Testis (tissue), 3 donors: ENCODE data around the gene ATG10. TPM values are rescaled to one million over a fixed set of nuclear protein-coding genes. Genes with fewer than 3 reads are reported as not detected.

ENCODE experiments used
- DNase-seq: peaks from one replicate; pipeline ENCODE4 v3.0.0-alpha.2; 2019
- H3K27ac ChIP-seq, 2 donors: fragments of 200-600 bp; sonication (generic); one replicate each; pipeline ENCODE4 v1.5.1; 2019
- H3K27me3 ChIP-seq: fragments of 200-600 bp; sonication (generic); one replicate; pipeline ENCODE4 v1.5.1; 2019
- H3K36me3 ChIP-seq: fragments of 200-600 bp; sonication (generic); one replicate; pipeline ENCODE4 v1.5.1; 2017; ENCODE audit warnings: low read depth; ENCODE audit errors: missing control alignments
- H3K4me1 ChIP-seq: fragments of 200-600 bp; sonication (generic); one replicate; pipeline ENCODE4 v1.5.1; 2019
- H3K4me3 ChIP-seq, 2 donors: fragments of 200-600 bp; sonication (generic); one replicate each; pipeline ENCODE4 v1.5.1; 2017 to 2019
- H3K9me3 ChIP-seq: fragments of 200-600 bp; sonication (generic); one replicate; pipeline ENCODE4 v1.5.1; 2017
- POLR2A ChIP-seq: fragments of 450-650 bp; IDR thresholded peaks from one replicate; pipeline ENCODE4 v1.6.1; 2017; ENCODE audit warnings: antibody characterized with exemption, mild to moderate bottlenecking, moderate library complexity
- WGBS, 2 donors: methylation state at CpG; one replicate each; pipeline ENCODE4 v1.1.5; 2018; 5-methylcytosine and 5-hydroxymethylcytosine counted together
- intact Hi-C: fragments of 100-400 bp; cut with DNase I; formaldehyde crosslinking; loops from one replicate; pipeline ENCODE4 v1.15.1; 2023; ENCODE audit warnings: low total_unique reads
- polyA plus RNA-seq: library from polyadenylated mRNA; stranded (reverse); fragments of 350-450 nt; fragmentation: Illumina TruSeq; extraction: RNeasy Lipid Tissue Mini Kit (QIAGEN cat#74804); gene quantifications from one replicate; pipeline ENCODE4 v1.2.3, GENCODE V29; 2014; ENCODE audit warnings: low read depth, low replicate concordance; ENCODE audit not compliant: insufficient read depth
- total RNA-seq, 2 donors: library from RNA; depleted of rRNA; stranded (reverse); fragments of >200 nt; gene quantifications; one replicate each; pipeline ENCODE4 v1.2.3, GENCODE V29; 2016
- TF ChIP-seq, protein P1 (sequence below), 3 experiments: fragments of 450-650 bp in 2 of 3; fragments of 200-600 bp in 1 of 3; sonication (generic) in 1 of 3; IDR thresholded peaks; one replicate each; pipeline ENCODE4 v1.5.1; 2016 to 2019; ENCODE audit warnings: antibody characterized with exemption in 3 of 3, mild to moderate bottlenecking in 2 of 3, moderate library complexity in 1 of 3

Gene ATG10
- total and polyA plus RNA-seq, 3 donors from 2014 or later, result 10.0 to 15.1 (median 14.4) TPM

DNA sequence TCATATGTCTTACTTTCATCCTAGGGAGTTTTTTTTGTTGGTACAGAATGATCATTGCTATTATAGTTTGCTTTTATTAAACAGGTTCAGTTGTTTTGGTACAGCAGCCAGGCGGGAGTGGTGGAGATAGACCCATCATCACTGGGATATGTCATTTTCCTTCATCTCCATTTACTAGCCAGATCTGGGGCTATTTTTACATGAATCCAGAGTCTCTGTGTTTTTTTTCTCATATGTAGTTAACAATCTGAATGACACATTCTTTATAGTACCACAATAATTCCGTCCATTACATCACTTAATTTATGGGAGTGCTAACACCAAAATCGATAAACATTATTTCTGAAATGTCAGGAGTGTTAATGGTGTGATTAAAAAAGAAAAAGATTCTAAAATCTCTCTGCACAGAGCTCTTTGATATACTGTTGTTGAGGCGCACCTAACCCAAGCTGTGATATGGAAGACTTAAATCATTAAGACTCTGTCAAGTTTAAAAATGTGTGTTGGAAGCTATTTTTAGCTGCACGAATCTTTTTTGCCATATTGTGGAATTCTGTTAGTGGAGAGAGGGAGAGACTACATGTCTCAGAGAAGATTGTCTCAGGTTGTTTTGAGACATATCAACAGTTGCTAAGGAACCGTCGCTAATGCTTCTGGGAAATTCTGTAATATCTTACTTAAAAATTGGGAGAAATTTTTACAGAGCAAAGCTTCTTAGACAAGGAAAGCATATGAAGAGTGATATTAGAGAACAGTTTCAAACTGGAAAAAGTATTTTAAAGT is 246.7 kb downstream of the ATG10 start:
- DNase-seq, result no peak
- Histone ChIP-seq H3K4me1 (no peaks in the 10 kb centered on the region), H3K9me3 (no peaks in the 10 kb centered on the region), H3K27ac (no peak overlapping the region), H3K27me3 (no peaks in the 10 kb centered on the region), H3K36me3 (no peaks in the 10 kb centered on the region), H3K4me3 (no peak overlapping the region)
- no peak for TF ChIP-seq POLR2A
- TF ChIP-seq, protein P1, sequence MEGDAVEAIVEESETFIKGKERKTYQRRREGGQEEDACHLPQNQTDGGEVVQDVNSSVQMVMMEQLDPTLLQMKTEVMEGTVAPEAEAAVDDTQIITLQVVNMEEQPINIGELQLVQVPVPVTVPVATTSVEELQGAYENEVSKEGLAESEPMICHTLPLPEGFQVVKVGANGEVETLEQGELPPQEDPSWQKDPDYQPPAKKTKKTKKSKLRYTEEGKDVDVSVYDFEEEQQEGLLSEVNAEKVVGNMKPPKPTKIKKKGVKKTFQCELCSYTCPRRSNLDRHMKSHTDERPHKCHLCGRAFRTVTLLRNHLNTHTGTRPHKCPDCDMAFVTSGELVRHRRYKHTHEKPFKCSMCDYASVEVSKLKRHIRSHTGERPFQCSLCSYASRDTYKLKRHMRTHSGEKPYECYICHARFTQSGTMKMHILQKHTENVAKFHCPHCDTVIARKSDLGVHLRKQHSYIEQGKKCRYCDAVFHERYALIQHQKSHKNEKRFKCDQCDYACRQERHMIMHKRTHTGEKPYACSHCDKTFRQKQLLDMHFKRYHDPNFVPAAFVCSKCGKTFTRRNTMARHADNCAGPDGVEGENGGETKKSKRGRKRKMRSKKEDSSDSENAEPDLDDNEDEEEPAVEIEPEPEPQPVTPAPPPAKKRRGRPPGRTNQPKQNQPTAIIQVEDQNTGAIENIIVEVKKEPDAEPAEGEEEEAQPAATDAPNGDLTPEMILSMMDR (IDR thresholded peaks at IDR 0.05), result no peak
- 76 to 78% methylated on average over 7 of the region's 7 CpGs for WGBS, 2 donors
- intact Hi-C loops, result no loop called here

DNA sequence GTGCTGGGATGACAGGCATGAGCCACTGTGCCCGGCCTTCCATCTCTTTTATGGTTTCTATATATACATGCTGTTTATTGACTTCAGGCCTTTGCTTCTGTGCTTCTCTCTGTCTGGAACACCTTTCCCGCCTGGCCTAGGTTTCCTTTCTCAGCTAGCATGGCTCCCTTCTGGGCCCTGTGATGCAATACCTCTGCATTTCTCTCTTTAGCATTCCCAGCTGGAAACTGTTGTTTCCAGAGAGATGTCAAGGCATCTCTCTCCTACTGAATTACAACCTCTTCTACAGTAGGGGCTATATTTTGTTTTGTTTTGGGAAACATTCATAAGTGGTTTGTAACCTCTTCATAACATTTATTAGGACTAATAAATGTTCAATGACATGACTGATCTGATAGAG is 249.2 kb downstream of the ATG10 start:
- no peaks in the 10 kb centered on the region for H3K9me3 ChIP-seq
- H3K4me1 ChIP-seq, result no peaks in the 10 kb centered on the region
- WGBS, 2 donors, result 93 to 98% methylated on average over 2 of the region's 2 CpGs
- no peak overlapping the region for H3K4me3 ChIP-seq
- H3K27me3 ChIP-seq, result no peaks in the 10 kb centered on the region
- TF ChIP-seq, protein P1 (IDR thresholded peaks at IDR 0.05), result no peak
- no peak for TF ChIP-seq POLR2A
- H3K36me3 ChIP-seq, result no peaks in the 10 kb centered on the region
- intact Hi-C loops, result no loop called here
- no peak for DNase-seq
- H3K27ac ChIP-seq, result no peak overlapping the region

- no peak for DNase-seq
- no peak overlapping the region for H3K4me3 ChIP-seq
- no peak overlapping the region for H3K27ac ChIP-seq
- H3K9me3 ChIP-seq, result no peaks in the 10 kb centered on the region
- no peaks in the 10 kb centered on the region for H3K36me3 ChIP-seq
- intact Hi-C loops, result no loop called here
- WGBS, 2 donors, result 86 to 87% methylated on average over 5 of the region's 5 CpGs
- no peaks in the 10 kb centered on the region for H3K27me3 ChIP-seq
- no peaks in the 10 kb centered on the region for H3K4me1 ChIP-seq
- TF ChIP-seq, protein P1 (IDR thresholded peaks at IDR 0.05), result no peak
- TF ChIP-seq POLR2A, result no peak
Observed at GRCh38 chr5:82222597-82223574, 251.1 kb downstream of the ATG10 start.

DNA sequence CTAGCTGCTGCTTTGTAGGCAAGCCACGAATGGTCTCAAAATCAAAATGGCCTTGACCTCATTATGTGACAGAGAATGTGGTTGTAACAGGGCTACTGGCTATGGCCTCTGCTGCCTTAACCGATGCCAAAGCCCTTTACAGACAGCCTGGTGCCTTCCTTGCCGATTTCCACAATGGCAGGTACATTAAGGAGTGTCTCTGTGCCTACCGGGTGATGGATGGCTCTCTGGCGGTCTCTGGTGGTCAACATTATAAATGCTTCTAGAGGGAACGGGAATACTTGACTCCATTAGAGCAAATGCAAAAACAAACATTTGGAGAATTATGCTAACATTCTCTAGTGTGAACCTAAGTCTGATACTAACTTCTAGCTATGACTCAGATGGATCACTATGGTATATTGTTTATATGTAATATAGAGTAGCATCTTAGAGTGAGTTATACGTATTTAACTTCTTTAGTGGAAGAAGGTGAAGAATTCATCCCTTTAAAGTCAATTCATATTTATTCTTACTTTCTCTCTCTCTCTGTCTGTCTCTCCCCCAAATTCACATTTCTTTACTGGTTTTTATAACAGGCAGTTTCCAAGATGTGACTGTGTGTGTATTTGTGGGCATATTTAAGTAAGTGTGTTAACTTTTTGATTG is 253.8 kb downstream of the ATG10 start:
- Histone ChIP-seq H3K4me3 (no peak overlapping the region), H3K4me1 (no peaks in the 10 kb centered on the region), H3K36me3 (no peaks in the 10 kb centered on the region), H3K27me3 (no peaks in the 10 kb centered on the region), H3K9me3 (no peaks in the 10 kb centered on the region), H3K27ac (no peak overlapping the region)
- peak; percentile 83 for DNase-seq
- intact Hi-C loops, result no loop called here
- WGBS, 2 donors, result 24 to 25% methylated on average over 6 to 7 of the region's 7 CpGs
- no peak for TF ChIP-seq POLR2A
- TF ChIP-seq, protein P1 (IDR thresholded peaks at IDR 0.05), result peak; percentile 56 to 75 (median 65)
